Upper lobe of left lung (tissue), 6 donors: ENCODE data around the gene TUBB3. TPM values are rescaled to one million over a fixed set of nuclear protein-coding genes. Genes with fewer than 3 reads are reported as not detected.
"Not testable (repeated sequence)": the region's sequence is repeated elsewhere in the genome, so short reads cannot be mapped to it uniquely, and the experiment has no call there.

ENCODE experiments used
- ATAC-seq, 2 donors: fragments of 200-7000 bp; cut with Tn5 transposase; one replicate each; pipeline ENCODE4 v1.9.1; 2022; ENCODE audit warnings: mild to moderate bottlenecking in 2 of 2, moderate library complexity in 2 of 2; ENCODE audit not compliant: low FRiP score in 2 of 2
- DNase-seq, 2 donors: peaks; one replicate each; pipeline ENCODE4 v3.0.0-alpha.2; 2019 to 2020
- H3K27ac ChIP-seq, 4 donors: fragments of 200-600 bp; sonication (generic); one replicate each; pipeline ENCODE4 v1.5.1; 2016 to 2019
- H3K27me3 ChIP-seq, 4 donors: fragments of 200-600 bp; sonication (generic); one replicate each; pipeline ENCODE4 v1.5.1; 2017 to 2019
- H3K36me3 ChIP-seq, 4 donors: fragments of 200-600 bp; sonication (generic); one replicate each; pipeline ENCODE4 v1.5.1; 2016 to 2019
- H3K4me1 ChIP-seq, 4 donors: fragments of 200-600 bp; sonication (generic); one replicate each; pipeline ENCODE4 v1.5.1; 2018 to 2019
- H3K4me3 ChIP-seq, 4 donors: fragments of 200-600 bp; sonication (generic); one replicate each; pipeline ENCODE4 v1.5.1; 2017 to 2019; ENCODE audit warnings: mild to moderate bottlenecking in 2 of 4, moderate library complexity in 1 of 4
- H3K9me3 ChIP-seq, 4 donors: fragments of 200-600 bp; sonication (generic); one replicate each; pipeline ENCODE4 v1.5.1; 2018 to 2019
- EP300 ChIP-seq, 4 donors: sonication (generic); formaldehyde crosslinking; IDR thresholded peaks; one replicate each; pipeline ENCODE4 v1.5.1; 2017; ENCODE audit warnings: antibody characterized with exemption in 4 of 4, control low read depth in 2 of 4
- POLR2A ChIP-seq, 4 donors: fragments of 450-650 bp; IDR thresholded peaks; one replicate each; pipeline ENCODE4 v1.5.1; 2016 to 2017; ENCODE audit warnings: antibody characterized with exemption in 4 of 4, mild to moderate bottlenecking in 2 of 4
- POLR2AphosphoS5 ChIP-seq, 2 donors: sonication (generic); formaldehyde crosslinking; IDR thresholded peaks; one replicate each; pipeline ENCODE4 v1.5.1; 2017; ENCODE audit warnings: antibody characterized with exemption in 2 of 2
- WGBS, 2 donors: methylation state at CpG; one replicate each; pipeline ENCODE4 v1.1.5; 2017 to 2018; 5-methylcytosine and 5-hydroxymethylcytosine counted together
- total RNA-seq, 6 donors: library from RNA; depleted of rRNA in 4 of 6; stranded (reverse); fragments of >200 nt in 4 of 6; gene quantifications; one replicate each; pipeline versions ENCODE4 v1.1.0 to v1.2.1, GENCODE V29; 2016 to 2021
- TF ChIP-seq, protein P1 (sequence below), 6 experiments: fragments of 450-650 bp in 4 of 6; fragments of 200-600 bp in 2 of 6; sonication (generic) in 2 of 6; IDR thresholded peaks; one replicate each; pipeline ENCODE4 v1.5.1; 2016 to 2019; ENCODE audit warnings: antibody characterized with exemption in 6 of 6
- donor health status: DM: no; HTN: no; CAD: no; lungs with moderate emphysema.
- donor health status: DM: no; HTN: yes; CAD: no; lungs with severe emphysema.

Gene TUBB3
- total RNA-seq, 6 donors from 2014 or later, result 0.33 to 9.2 (median 2.1) TPM; not detected in 1

DNA sequence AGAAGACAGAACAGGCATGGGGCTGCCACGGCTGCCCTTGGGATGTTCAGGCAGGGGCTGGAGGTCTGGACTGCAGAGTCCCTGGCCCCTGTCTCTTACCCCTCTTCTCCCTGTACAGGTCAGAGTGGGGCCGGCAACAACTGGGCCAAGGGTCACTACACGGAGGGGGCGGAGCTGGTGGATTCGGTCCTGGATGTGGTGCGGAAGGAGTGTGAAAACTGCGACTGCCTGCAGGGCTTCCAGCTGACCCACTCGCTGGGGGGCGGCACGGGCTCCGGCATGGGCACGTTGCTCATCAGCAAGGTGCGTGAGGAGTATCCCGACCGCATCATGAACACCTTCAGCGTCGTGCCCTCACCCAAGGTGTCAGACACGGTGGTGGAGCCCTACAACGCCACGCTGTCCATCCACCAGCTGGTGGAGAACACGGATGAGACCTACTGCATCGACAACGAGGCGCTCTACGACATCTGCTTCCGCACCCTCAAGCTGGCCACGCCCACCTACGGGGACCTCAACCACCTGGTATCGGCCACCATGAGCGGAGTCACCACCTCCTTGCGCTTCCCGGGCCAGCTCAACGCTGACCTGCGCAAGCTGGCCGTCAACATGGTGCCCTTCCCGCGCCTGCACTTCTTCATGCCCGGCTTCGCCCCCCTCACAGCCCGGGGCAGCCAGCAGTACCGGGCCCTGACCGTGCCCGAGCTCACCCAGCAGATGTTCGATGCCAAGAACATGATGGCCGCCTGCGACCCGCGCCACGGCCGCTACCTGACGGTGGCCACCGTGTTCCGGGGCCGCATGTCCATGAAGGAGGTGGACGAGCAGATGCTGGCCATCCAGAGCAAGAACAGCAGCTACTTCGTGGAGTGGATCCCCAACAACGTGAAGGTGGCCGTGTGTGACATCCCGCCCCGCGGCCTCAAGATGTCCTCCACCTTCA, 11.7 kb downstream of the TUBB3 start:
- no peak for TF ChIP-seq POLR2A (IDR thresholded peaks at IDR 0.05)
- TF ChIP-seq, protein P1, sequence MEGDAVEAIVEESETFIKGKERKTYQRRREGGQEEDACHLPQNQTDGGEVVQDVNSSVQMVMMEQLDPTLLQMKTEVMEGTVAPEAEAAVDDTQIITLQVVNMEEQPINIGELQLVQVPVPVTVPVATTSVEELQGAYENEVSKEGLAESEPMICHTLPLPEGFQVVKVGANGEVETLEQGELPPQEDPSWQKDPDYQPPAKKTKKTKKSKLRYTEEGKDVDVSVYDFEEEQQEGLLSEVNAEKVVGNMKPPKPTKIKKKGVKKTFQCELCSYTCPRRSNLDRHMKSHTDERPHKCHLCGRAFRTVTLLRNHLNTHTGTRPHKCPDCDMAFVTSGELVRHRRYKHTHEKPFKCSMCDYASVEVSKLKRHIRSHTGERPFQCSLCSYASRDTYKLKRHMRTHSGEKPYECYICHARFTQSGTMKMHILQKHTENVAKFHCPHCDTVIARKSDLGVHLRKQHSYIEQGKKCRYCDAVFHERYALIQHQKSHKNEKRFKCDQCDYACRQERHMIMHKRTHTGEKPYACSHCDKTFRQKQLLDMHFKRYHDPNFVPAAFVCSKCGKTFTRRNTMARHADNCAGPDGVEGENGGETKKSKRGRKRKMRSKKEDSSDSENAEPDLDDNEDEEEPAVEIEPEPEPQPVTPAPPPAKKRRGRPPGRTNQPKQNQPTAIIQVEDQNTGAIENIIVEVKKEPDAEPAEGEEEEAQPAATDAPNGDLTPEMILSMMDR (IDR thresholded peaks at IDR 0.05), result no peak
- DNase-seq (peak in 1 of 2 donors; percentile 80), ATAC-seq (peak in 1 of 2 donors; percentile 24)
- no peaks in the 10 kb centered on the region for H3K4me1 ChIP-seq
- H3K9me3 ChIP-seq, result no peaks in the 10 kb centered on the region
- H3K27me3 ChIP-seq, result no peaks in the 10 kb centered on the region
- H3K4me3 ChIP-seq, result no peak overlapping the region
- WGBS, 2 donors, result 93 to 96% methylated on average over 57 to 61 of the region's 61 CpGs
- H3K36me3 ChIP-seq, result no peaks in the 10 kb centered on the region
- H3K27ac ChIP-seq, result no peak overlapping the region

DNA sequence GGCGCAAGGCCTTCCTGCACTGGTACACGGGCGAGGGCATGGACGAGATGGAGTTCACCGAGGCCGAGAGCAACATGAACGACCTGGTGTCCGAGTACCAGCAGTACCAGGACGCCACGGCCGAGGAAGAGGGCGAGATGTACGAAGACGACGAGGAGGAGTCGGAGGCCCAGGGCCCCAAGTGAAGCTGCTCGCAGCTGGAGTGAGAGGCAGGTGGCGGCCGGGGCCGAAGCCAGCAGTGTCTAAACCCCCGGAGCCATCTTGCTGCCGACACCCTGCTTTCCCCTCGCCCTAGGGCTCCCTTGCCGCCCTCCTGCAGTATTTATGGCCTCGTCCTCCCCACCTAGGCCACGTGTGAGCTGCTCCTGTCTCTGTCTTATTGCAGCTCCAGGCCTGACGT, 12.5 kb downstream of the TUBB3 start:
- not testable (repeated sequence) for ATAC-seq, H3K27me3 ChIP-seq, H3K27ac ChIP-seq, H3K9me3 ChIP-seq, H3K36me3 ChIP-seq, H3K4me1 ChIP-seq, H3K4me3 ChIP-seq
- DNase-seq, result peak in 1 of 2 donors; percentile 69
- 88 to 95% methylated on average over 21 to 27 of the region's 27 CpGs for WGBS, 2 donors

DNA sequence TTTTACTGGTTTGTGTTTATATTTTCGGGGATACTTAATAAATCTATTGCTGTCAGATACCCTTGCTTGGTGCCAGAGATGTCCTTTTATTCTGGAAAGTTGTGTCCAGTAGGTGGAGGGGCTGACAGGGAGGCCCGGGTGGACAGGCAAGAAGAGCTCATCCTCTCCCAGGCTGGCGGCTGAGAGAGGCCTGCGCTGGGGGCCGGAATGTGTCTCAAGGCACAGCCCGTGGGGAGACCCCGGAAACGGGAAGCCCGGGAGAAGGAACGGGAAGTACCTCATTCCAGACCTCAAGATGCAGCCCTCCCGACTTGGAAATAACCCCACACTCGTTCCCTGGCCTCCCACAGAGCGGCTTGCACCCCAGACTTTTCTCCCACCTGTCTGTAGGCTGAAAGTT, 12.9 kb downstream of the TUBB3 start:
- Histone ChIP-seq H3K4me3 (no peak overlapping the region), H3K27me3 (no peaks in the 10 kb centered on the region), H3K4me1 (no peaks in the 10 kb centered on the region), H3K27ac (no peak overlapping the region), H3K36me3 (no peaks in the 10 kb centered on the region), H3K9me3 (no peaks in the 10 kb centered on the region)
- ATAC-seq (no peak), DNase-seq (peak in 1 of 2 donors; percentile 67)
- 72 to 78% methylated on average over 10 to 13 of the region's 13 CpGs for WGBS, 2 donors
- TF ChIP-seq POLR2AphosphoS5 (IDR thresholded peaks at IDR 0.05), result no peak
- no peak for TF ChIP-seq EP300 (IDR thresholded peaks at IDR 0.05)
- no peak for TF ChIP-seq POLR2A (IDR thresholded peaks at IDR 0.05)
- TF ChIP-seq, protein P1 (IDR thresholded peaks at IDR 0.05), result no peak

DNA sequence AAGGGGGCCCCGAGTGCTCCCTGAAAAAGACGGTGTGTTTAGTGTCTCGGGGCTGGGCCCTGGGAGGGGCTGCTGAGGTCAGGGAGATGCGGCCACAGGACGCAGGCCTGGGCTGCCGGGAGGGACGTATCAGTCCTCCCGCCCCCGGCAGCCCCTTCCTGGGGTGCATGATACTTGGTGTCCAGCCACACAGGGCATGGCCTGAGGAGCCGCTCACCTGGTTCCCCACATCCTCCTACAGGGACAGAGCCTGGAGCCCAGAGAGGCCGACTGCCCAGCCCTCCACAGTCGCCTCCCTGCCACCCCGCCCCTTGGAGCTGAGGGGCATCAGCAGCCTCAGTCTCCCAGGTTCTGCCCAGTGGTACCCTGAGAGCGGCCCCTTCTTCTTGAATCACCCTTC, 13.4 kb downstream of the TUBB3 start:
- Histone ChIP-seq H3K4me1 (no peaks in the 10 kb centered on the region), H3K27me3 (no peaks in the 10 kb centered on the region), H3K27ac (no peak overlapping the region), H3K9me3 (no peaks in the 10 kb centered on the region), H3K36me3 (no peaks in the 10 kb centered on the region), H3K4me3 (no peak overlapping the region)
- DNase-seq, result peak in 1 of 2 donors; percentile 45
- TF ChIP-seq POLR2A (IDR thresholded peaks at IDR 0.05), result no peak
- TF ChIP-seq POLR2AphosphoS5 (IDR thresholded peaks at IDR 0.05), result no peak
- TF ChIP-seq EP300 (IDR thresholded peaks at IDR 0.05), result no peak
- TF ChIP-seq, protein P1 (IDR thresholded peaks at IDR 0.05), result no peak
- peak in 1 of 2 donors; percentile 16 for ATAC-seq
- 92% methylated on average over 14 of the region's 14 CpGs; no CpG with 5 or more reads in 1 of the 2 donors for WGBS, 2 donors

DNA sequence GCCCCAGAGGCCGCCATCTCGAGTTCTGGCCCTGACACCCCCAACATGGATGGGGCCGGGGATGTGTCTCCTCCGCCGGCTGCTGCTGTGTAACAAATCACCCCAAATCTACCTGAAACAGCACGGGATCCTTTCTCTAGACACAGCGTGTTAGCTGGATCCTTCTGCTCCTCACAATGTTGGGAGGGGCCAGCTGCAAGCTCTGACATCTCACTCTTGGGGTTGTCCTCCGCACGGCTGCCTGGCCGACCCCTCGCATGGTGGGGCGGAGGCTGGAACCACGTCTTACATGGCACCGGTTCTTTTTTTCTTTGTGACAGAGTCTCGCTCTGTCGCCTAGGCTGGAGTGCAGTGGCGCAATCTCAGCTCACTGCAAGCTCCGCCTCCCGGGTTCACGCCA, 13.8 kb downstream of the TUBB3 start:
- WGBS, 2 donors, result 91 to 94% methylated on average over 14 to 20 of the region's 20 CpGs
- H3K27me3 ChIP-seq, result no peaks in the 10 kb centered on the region
- H3K4me3 ChIP-seq, result no peak overlapping the region
- no peak for ATAC-seq
- TF ChIP-seq, protein P1 (IDR thresholded peaks at IDR 0.05), result no peak
- TF ChIP-seq POLR2AphosphoS5 (IDR thresholded peaks at IDR 0.05), result no peak
- no peak for TF ChIP-seq POLR2A (IDR thresholded peaks at IDR 0.05)
- TF ChIP-seq EP300 (IDR thresholded peaks at IDR 0.05), result no peak
- H3K4me1 ChIP-seq, result no peaks in the 10 kb centered on the region
- H3K9me3 ChIP-seq, result no peaks in the 10 kb centered on the region
- DNase-seq, result peak in 1 of 2 donors; percentile 60
- H3K27ac ChIP-seq, result no peak overlapping the region
- no peaks in the 10 kb centered on the region for H3K36me3 ChIP-seq
